ENCODE results near the gene MICAL1. TPM values are rescaled to one million over a fixed set of nuclear protein-coding genes. Genes with fewer than 3 reads are reported as not detected.

Gene MICAL1
- total and polyA plus RNA-seq, 5 experiments from 2014 or later, result 8.9 to 60.1 (median 13.8) TPM

DNA sequence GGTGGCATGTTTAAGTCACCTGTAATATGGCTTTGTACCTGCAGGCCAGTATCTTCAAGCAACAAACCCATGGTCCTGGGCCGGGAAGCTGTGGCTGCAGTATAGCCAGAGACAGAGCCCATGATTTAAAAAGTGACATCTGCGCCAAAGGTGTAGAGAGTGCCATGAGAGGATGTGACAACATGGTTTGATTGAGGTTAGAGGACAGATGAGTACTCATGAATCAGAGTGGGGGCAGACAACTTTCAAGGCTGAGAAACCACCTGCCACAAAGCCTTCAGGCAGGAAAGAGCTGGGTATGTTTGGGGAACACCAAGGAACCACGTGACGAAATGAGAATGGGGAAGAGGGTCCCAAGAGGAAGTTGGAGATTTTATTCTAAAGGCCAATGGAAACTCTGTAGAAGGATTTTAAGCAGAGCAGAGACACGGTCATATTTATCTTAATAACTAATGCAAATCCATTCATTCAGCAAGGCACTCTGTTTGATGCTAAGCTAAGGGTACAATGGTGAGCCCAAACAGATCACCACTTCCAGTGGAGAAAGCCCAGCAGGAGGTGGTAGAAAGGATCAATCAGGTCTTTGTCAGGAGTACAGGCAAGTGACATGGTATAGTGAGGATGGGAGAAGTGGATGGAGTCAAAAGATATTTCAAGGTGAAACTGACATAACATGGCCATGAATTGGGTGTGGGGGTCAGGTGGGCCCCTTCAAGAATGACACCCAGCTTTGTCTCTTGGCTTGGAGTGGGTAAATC lies 3.4 kb upstream of the MICAL1 start:
- H3K27me3 Mint-ChIP-seq, result peaks cover 0 to 1% (median 0%) of the 10 kb centered on the region in 5 donors
- peaks cover 0 to 3% (median 0%) of the 10 kb centered on the region in 9 donors for H3K9me3 Mint-ChIP-seq
- peaks cover 28 to 71% (median 58%) of the 10 kb centered on the region in 4 donors for H3K4me1 Mint-ChIP-seq
- peaks cover 9 to 26% (median 19%) of the 10 kb centered on the region in 3 donors for H3K36me3 Mint-ChIP-seq
- POLR2A ChIA-PET, result interaction anchor here (1.2 to 8.2 kb wide), 6 partner anchors 9 to 77 kb away, joined by 4 to 80 read pairs (median 6); partner anchors contain the start of genes CD164, PPIL6, SMPD2 and ZBTB24
- peak in 7 of 10 donors; percentile 41 to 69 (median 45) for DNase-seq
- peak overlapping the region; percentile 3 to 95 (median 76) for H3K27ac Mint-ChIP-seq
- H3K4me3 Mint-ChIP-seq, result peak overlapping the region in 5 of 10 donors; percentile 0 to 43 (median 4)
- ATAC-seq, result peak; percentile 22 to 27

DNA sequence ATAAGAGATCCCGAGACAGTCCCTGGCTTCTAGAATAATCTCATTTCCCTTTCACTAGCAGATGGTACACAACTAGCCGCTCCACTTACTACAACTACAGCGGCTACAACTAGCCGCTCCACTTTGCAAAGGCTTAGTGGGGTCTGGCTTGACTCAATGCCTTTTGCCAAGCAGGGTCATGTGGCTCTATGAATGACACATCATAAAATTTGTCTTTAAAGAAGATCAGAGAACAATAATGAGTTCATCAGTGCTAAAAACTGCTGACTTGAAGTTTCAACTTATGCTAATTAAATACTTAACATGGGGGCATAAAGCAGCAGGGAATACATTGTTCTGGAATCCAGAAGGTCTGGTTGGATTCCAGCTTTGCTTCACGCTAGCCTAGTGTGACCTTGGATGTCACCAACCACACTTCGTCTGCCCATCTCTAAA lies 2.0 kb upstream of the MICAL1 start:
- no peak for ATAC-seq
- DNase-seq, result no peak
- Mint-ChIP-seq H3K36me3 (peaks cover 9 to 15% (median 14%) of the 10 kb centered on the region in 3 donors), H3K27me3 (peaks cover 0 to 1% (median 0%) of the 10 kb centered on the region in 5 donors), H3K27ac (peak overlapping the region in 9 of 10 donors; percentile 61 to 92 (median 89)), H3K4me3 (peak overlapping the region in 7 of 10 donors; percentile 41 to 98 (median 65)), H3K9me3 (peaks cover 0 to 3% (median 0%) of the 10 kb centered on the region in 9 donors), H3K4me1 (peaks cover 30 to 79% (median 67%) of the 10 kb centered on the region in 4 donors)
- POLR2A ChIA-PET, result interaction anchor here (0.6 to 8.6 kb wide), 4 partner anchors 14 to 79 kb away, joined by 3 to 131 read pairs (median 42); partner anchors contain the start of genes PPIL6, SMPD2 and ZBTB24

DNA sequence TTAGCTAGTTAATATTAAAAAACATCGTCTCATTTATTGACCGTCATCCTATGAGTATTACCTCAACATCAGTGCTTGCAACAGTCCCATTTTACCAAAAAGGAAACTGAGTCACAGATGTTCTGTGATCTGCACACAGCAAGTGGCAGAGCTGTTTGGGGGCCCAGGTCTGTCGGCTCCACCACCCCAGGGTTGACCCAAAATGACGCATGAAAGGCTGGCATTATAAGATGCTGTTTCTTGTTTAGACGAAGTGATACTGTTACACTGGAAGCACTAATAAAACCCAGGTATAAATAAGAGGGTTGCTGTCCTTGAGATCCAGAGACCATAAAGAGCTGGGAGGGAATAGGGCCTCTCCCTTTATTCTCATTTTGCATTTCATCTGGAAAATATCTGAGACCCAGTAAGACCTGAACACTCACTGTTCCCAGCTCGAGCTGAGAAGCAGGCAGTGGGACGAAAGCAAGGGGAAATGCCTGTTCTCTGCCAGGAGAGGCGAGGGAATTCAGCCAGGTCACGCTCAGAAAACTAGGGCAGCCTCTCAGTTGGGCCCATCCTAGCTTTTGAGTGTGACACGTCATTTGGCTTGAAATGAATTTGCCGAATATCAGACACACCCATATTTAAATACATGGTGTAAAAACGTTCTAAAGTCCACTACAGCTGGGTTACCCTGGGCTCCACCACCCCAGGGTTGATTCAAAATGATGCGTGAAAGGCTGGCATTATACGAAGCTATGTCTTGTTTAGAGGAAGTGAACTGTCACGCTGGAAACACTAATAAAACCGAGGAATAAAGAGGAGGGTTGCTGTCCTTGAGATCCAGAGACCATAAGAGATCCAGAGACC lies 1.4 kb upstream of the MICAL1 start:
- Mint-ChIP-seq H3K36me3 (peaks cover 3 to 9% (median 9%) of the 10 kb centered on the region in 3 donors), H3K27ac (peak overlapping the region in 9 of 10 donors; percentile 71 to 92 (median 89)), H3K27me3 (peaks cover 0 to 1% (median 0%) of the 10 kb centered on the region in 5 donors), H3K4me1 (peaks cover 27 to 79% (median 66%) of the 10 kb centered on the region in 4 donors), H3K4me3 (peak overlapping the region; percentile 39 to 98 (median 68)), H3K9me3 (peaks cover 0 to 2% (median 0%) of the 10 kb centered on the region in 9 donors)
- POLR2A ChIA-PET, result interaction anchor here (1.0 to 8.6 kb wide), 7 partner anchors 9 to 234 kb away, joined by 3 to 131 read pairs (median 4); partner anchors contain the start of genes AK9, CD164, FIG4 and PPIL6
- DNase-seq (no peak), ATAC-seq (no peak)

DNA sequence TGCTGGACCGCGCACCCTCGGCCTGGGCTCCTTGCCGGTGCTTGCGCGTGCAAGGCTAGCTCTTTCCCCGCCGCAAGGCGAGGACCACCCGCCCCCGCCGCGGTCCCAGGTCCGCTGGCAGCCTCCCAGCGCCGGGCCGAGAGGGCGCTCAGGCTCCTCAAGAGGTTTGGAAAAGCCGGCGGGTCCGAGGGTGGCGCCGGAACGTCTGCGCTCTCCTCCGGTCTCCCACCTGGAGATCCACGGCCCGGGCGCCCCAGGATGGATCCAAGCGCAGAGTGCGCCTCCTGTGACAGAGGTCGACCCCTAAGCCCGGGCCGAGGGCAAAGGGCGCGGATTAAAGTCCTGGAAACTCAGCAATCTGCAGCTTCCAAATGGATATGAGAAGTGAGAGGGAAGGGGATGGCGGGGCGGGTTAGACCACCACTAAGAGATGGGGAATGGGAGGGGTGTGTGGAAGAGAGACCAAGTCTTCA lies 575 bp upstream of the MICAL1 start:
- peak overlapping the region; percentile 53 to 99 (median 72) for H3K4me3 Mint-ChIP-seq
- no peak for ATAC-seq
- peaks cover 0 to 1% (median 0%) of the 10 kb centered on the region in 5 donors for H3K27me3 Mint-ChIP-seq
- no peaks in the 10 kb centered on the region for H3K9me3 Mint-ChIP-seq
- no peak for DNase-seq
- H3K36me3 Mint-ChIP-seq, result peaks cover 0 to 7% (median 3%) of the 10 kb centered on the region in 3 donors
- POLR2A ChIA-PET, result interaction anchor here (0.9 to 8.6 kb wide), 9 partner anchors 8 to 898 kb away, joined by 3 to 131 read pairs (median 5); partner anchors contain the start of genes AK9, CD164, FIG4 and PPIL6
- peaks cover 27 to 81% (median 67%) of the 10 kb centered on the region in 4 donors for H3K4me1 Mint-ChIP-seq
- H3K27ac Mint-ChIP-seq, result peak overlapping the region in 9 of 10 donors; percentile 75 to 98 (median 89)

DNA sequence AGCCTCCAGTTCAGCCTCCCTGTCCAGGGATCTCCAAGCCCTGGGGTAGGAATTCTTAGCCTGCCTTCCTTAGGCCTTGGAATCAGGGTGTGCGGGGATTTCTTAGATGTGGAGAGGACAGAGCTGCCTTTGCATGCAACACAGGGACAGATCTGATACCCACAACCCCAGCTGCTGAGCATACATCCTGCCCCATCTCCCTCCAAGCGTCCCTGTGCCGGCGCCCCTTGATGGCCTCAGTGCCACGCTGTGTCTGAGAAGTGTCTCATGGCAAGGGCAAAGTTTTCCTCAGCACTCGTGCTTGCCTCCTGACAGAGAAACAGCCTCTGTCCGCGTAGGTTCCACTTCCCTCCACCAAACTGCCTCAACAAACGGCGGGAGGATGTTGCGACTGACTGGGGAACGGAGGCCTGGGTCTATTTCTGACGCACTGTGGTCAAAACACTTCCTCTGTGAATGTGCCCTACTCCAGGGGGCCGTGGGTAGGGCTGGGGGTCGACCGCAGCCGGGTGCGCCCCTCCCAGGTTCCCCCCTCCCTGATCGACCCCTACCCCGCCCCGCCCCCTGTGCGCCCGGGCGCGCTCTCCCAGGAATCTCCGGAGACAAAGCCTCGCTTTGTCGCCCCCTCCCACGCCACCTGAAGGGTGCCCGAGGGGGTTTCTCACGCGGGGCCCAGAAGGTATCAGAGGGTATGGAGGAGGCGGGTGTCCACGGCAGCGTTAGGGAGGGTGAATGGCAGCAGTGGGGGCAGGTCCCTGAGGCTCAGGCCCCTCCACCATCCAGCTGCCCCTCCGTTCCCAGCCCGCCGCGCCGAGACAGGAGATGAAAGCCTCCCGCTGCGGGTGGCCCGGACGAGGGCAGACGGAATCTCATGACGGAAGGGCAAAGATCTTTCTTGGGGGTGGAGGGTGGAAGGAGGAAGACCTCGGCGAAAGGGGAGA lies 806 bp downstream of the MICAL1 start:
- Mint-ChIP-seq H3K9me3 (no peaks in the 10 kb centered on the region), H3K36me3 (peaks cover 0 to 9% (median 1%) of the 10 kb centered on the region in 3 donors), H3K4me1 (peaks cover 32 to 82% (median 76%) of the 10 kb centered on the region in 4 donors), H3K27me3 (peaks cover 0 to 1% (median 0%) of the 10 kb centered on the region in 5 donors), H3K4me3 (peak overlapping the region; percentile 89 to 99 (median 98)), H3K27ac (peak overlapping the region; percentile 93 to 100 (median 98))
- ATAC-seq (peak; percentile 55 to 69), DNase-seq (peak; percentile 54 to 90 (median 86))
- POLR2A ChIA-PET, result interaction anchor here (0.9 to 8.6 kb wide), 7 partner anchors 9 to 896 kb away, joined by 3 to 131 read pairs (median 7); partner anchors contain the start of genes AK9, CD164, FIG4 and PPIL6

DNA sequence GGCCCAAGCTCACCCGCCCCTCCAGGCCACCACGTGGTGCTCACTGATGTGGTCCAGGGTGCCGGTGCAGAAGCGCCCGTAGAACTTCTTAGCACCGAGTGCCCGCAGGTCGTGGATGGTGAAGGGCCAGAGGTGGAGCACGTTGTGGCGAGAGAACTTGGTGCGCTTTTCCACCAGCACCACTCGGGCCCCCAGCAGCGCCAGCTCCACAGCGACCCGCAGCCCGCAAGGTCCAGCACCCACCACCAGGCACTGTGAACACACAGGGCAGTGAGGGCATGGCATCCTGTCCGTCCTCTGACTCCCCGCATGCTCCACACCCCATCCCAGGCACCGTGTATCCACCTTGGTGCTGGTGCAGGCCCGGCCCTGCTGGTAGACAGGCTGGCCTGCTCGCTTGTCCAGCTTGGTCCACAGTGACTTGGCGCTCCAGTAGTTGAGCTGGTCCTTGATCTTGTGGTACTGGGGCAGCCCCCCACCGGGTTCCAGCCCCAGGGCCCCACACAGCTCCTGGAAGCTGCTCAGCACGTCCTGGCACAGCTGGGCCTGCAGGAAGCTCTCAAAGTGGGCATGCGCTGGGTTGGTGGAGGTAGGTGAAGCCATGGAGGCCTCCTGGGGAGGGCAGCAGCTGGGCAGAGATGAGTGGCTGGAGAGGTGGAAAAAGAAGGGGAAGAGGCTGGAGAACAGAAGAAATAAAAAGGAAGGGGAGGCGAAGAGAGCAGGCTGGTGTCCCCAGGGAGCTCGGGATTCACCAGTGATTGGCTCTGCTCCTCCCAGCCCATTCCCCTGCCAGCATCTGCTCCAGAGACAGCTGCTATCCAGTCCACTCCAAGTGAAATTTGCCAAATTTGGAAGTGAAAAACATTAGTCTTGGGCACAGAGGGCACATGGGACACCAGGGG lies 1.7 kb downstream of the MICAL1 start:
- peak overlapping the region; percentile 90 to 100 (median 98) for H3K27ac Mint-ChIP-seq
- ATAC-seq (no peak), DNase-seq (no peak)
- H3K4me1 Mint-ChIP-seq, result peaks cover 34 to 82% (median 76%) of the 10 kb centered on the region in 4 donors
- H3K4me3 Mint-ChIP-seq, result peak overlapping the region; percentile 87 to 99 (median 96)
- peaks cover 0 to 1% (median 0%) of the 10 kb centered on the region in 5 donors for H3K27me3 Mint-ChIP-seq
- H3K9me3 Mint-ChIP-seq, result no peaks in the 10 kb centered on the region
- H3K36me3 Mint-ChIP-seq, result peaks cover 0 to 9% (median 1%) of the 10 kb centered on the region in 3 donors
- POLR2A ChIA-PET, result interaction anchor here (0.6 to 8.6 kb wide), 5 partner anchors 12 to 71 kb away, joined by 5 to 131 read pairs (median 56); partner anchors contain the start of genes CD164, PPIL6, SMPD2 and ZBTB24

DNA sequence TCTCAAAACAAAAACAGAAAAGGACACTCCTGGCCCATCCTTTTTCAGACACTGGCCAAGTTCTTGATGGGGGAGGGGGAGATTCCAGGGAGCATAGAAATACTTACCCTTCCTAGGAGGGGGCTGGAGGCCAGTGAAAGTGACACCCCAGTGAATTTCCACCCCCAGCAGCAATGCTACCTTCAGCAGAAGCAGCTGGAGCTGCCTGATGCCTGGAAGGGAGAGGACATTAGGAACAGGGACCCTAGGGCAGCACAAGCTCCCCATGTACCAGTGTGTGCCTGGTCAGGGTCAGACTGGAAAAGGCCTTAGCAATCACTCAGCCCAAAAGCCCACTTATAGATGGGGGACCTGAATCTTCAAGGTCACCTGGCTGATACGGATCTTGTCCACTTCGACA lies 2.4 kb downstream of the MICAL1 start:
- peak overlapping the region in 9 of 10 donors; percentile 40 to 98 (median 66) for H3K27ac Mint-ChIP-seq
- no peaks in the 10 kb centered on the region for H3K9me3 Mint-ChIP-seq
- POLR2A ChIA-PET, result interaction anchor here (0.6 to 8.6 kb wide), 5 partner anchors 11 to 70 kb away, joined by 5 to 131 read pairs (median 56); partner anchors contain the start of genes CD164, PPIL6, SMPD2 and ZBTB24
- peak overlapping the region in 4 of 10 donors; percentile 22 to 89 (median 52) for H3K4me3 Mint-ChIP-seq
- H3K4me1 Mint-ChIP-seq, result peaks cover 35 to 81% (median 75%) of the 10 kb centered on the region in 4 donors
- peaks cover 0 to 1% (median 0%) of the 10 kb centered on the region in 5 donors for H3K27me3 Mint-ChIP-seq
- ATAC-seq, result no peak
- DNase-seq, result no peak
- peaks cover 0 to 9% (median 1%) of the 10 kb centered on the region in 3 donors for H3K36me3 Mint-ChIP-seq

DNA sequence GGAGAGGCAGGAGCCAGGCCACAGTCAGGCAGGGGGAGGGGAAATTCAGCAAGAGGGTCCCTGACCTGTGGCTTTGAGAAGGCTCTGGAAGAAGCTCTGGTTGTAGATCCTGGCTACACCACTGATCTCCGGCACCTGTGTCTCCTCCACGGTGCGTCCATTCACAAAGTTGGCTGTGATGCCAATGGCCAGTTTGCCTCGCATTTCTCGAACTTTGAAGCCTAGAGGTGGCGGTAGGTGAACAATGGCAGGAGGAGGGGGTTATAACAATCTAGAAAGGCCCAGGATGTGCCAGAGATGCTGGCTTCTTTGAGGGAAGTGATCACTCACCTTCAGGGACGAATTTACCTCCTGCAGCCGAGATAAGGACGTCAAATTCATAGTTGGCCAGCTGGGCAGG lies 3.4 kb downstream of the MICAL1 start:
- H3K9me3 Mint-ChIP-seq, result no peaks in the 10 kb centered on the region
- H3K4me3 Mint-ChIP-seq, result peak overlapping the region in 6 of 10 donors; percentile 3 to 50 (median 27)
- DNase-seq, result no peak
- ATAC-seq, result no peak
- H3K36me3 Mint-ChIP-seq, result peaks cover 0 to 9% (median 1%) of the 10 kb centered on the region in 3 donors
- H3K4me1 Mint-ChIP-seq, result peaks cover 33 to 78% (median 72%) of the 10 kb centered on the region in 4 donors
- H3K27ac Mint-ChIP-seq, result peak overlapping the region in 8 of 10 donors; percentile 29 to 98 (median 66)
- peaks cover 0 to 1% (median 0%) of the 10 kb centered on the region in 5 donors for H3K27me3 Mint-ChIP-seq
- POLR2A ChIA-PET, result interaction anchor here (0.5 to 8.6 kb wide), 4 partner anchors 10 to 185 kb away, joined by 3 to 131 read pairs (median 30); partner anchors contain the start of genes CD164, PPIL6 and SMPD2

DNA sequence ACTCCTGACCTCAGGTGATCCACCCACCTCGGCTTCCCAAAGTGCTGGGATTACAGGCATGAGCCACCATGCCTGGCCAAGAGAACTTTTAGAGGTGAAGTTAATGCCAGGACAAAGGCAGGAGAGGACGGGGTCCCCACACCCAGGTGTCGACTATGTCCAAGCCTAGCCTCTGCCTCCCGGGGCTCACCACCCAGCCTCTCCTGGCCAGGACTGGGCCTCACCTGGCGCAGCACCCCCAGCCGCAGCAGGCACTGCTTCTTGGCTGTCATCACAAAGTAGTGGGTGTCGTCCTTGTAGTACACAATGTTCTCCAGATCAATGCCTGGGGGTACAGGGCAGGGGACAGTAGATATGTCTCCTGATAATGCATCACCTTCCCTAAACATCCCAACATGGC lies 4.2 kb downstream of the MICAL1 start:
- Mint-ChIP-seq H3K4me1 (peaks cover 34 to 71% (median 69%) of the 10 kb centered on the region in 4 donors), H3K9me3 (no peaks in the 10 kb centered on the region), H3K27me3 (peaks cover 0 to 1% (median 0%) of the 10 kb centered on the region in 5 donors), H3K4me3 (peak overlapping the region in 2 of 10 donors; percentile 22 to 51), H3K36me3 (peaks cover 0 to 12% (median 1%) of the 10 kb centered on the region in 3 donors), H3K27ac (peak overlapping the region in 3 of 10 donors; percentile 10 to 86 (median 73))
- no peak for ATAC-seq
- DNase-seq, result no peak
- POLR2A ChIA-PET, result interaction anchor here (0.6 to 8.6 kb wide), 6 partner anchors 9 to 186 kb away, joined by 3 to 131 read pairs (median 8); partner anchors contain the start of genes CD164, PPIL6, SMPD2 and ZBTB24

Data from naive thymus-derived CD8-positive, alpha-beta T cell (primary cell).